ENCODE data around the gene ANK2. TPM values are rescaled to one million over a fixed set of nuclear protein-coding genes. Genes with fewer than 3 reads are reported as not detected.

The ANK2 gene
- total RNA-seq, 2 donors from 2014 or later: 3.5 to 26.0 TPM

DNA sequence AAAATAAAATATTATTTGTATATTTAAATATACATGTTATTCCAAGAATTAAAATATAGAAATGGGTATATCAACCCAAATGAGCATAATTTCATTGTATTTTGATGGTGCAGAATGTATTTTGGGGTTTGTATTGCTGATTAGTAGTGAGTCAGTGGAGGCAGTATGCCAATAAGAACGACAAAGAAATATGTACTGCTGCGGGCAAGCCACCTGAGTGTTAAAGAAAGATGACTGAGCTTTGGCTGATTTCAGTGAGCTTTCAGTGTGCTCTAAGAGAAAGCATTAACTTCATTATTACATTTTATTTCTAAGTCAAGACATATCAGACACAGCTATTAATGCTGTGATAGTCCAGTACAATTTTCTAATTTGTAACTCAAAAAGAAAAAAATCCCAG lies 297.8 kb downstream of the ANK2 start:
- Histone ChIP-seq H3K36me3 (no peaks in the 10 kb centered on the region), H3K27me3 (replicated peaks; ENCODE audit: insufficient read depth) (no peaks in the 10 kb centered on the region), H3K4me1 (replicated peaks) (no peaks in the 10 kb centered on the region), H3K9me3 (no peaks in the 10 kb centered on the region), H3K4me3 (no peak overlapping the region), H3K27ac (no peak overlapping the region)
- intact Hi-C loops (cut with DNase I): no loop called here
- no peak for DNase-seq (ENCODE audit: low spot score)
- TF ChIP-seq POLR2A (IDR thresholded peaks at IDR 0.05) (no peak), POLR2AphosphoS5 (IDR thresholded peaks at IDR 0.05) (no peak)
- TF ChIP-seq, protein P1, sequence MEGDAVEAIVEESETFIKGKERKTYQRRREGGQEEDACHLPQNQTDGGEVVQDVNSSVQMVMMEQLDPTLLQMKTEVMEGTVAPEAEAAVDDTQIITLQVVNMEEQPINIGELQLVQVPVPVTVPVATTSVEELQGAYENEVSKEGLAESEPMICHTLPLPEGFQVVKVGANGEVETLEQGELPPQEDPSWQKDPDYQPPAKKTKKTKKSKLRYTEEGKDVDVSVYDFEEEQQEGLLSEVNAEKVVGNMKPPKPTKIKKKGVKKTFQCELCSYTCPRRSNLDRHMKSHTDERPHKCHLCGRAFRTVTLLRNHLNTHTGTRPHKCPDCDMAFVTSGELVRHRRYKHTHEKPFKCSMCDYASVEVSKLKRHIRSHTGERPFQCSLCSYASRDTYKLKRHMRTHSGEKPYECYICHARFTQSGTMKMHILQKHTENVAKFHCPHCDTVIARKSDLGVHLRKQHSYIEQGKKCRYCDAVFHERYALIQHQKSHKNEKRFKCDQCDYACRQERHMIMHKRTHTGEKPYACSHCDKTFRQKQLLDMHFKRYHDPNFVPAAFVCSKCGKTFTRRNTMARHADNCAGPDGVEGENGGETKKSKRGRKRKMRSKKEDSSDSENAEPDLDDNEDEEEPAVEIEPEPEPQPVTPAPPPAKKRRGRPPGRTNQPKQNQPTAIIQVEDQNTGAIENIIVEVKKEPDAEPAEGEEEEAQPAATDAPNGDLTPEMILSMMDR (IDR thresholded peaks at IDR 0.05): no peak
- WGBS: 40% methylated on average over 2 of the region's 2 CpGs

DNA sequence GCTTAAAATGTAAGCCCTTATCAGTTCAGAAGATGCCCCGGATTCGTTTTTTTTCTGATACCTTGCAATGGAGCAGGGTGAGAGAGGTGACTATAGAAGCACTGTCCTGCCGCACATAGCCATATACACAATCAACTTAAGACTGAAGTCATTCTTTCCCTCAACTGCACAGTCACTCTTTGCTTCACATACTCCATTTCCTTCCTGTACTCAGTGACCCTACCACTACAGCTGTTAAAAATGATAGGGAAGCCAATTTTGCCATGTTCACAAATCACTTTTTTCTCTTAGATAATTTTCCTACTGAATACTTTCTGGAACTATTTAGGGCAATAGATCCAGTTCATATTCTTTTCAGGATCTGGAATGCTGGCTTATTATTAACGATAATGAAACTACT lies 300.0 kb downstream of the ANK2 start:
- Histone ChIP-seq H3K27ac (no peak overlapping the region), H3K36me3 (no peaks in the 10 kb centered on the region), H3K4me3 (no peak overlapping the region), H3K4me1 (replicated peaks) (no peaks in the 10 kb centered on the region), H3K9me3 (no peaks in the 10 kb centered on the region), H3K27me3 (replicated peaks; ENCODE audit: insufficient read depth) (no peaks in the 10 kb centered on the region)
- 86% methylated on average over 4 of the region's 4 CpGs for WGBS
- TF ChIP-seq POLR2A (IDR thresholded peaks at IDR 0.05) (no peak), POLR2AphosphoS5 (IDR thresholded peaks at IDR 0.05) (no peak)
- TF ChIP-seq, protein P1 (IDR thresholded peaks at IDR 0.05): no peak
- intact Hi-C loops (cut with DNase I): no loop called here
- DNase-seq (ENCODE audit: low spot score): no peak

DNA sequence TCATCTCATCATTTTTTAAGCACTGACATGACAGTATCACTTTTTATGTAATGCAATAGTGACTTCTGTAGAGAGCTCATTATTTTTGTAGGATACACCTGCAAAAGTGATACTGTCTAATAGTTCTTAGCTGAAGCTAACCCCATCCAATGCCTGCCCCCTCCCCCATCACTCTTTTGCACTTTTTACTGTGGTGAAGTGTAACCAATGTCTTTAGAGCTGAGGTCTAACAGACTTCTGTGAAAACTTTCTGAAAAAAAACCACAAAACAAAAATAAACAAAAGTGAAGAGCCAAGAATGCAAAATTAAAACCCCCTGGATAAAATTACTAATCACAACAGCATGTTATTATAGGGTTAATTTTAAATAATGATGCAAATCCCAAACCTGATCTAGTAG lies 301.1 kb downstream of the ANK2 start:
- no peaks in the 10 kb centered on the region for H3K4me1 ChIP-seq (replicated peaks)
- H3K9me3 ChIP-seq: no peaks in the 10 kb centered on the region
- TF ChIP-seq POLR2AphosphoS5 (IDR thresholded peaks at IDR 0.05) (no peak), POLR2A (IDR thresholded peaks at IDR 0.05) (no peak)
- TF ChIP-seq, protein P1 (IDR thresholded peaks at IDR 0.05): no peak
- intact Hi-C loops (cut with DNase I): no loop called here
- no peaks in the 10 kb centered on the region for H3K36me3 ChIP-seq
- H3K27ac ChIP-seq: no peak overlapping the region
- no peak for DNase-seq (ENCODE audit: low spot score)
- no peaks in the 10 kb centered on the region for H3K27me3 ChIP-seq (replicated peaks; ENCODE audit: insufficient read depth)
- H3K4me3 ChIP-seq: no peak overlapping the region

DNA sequence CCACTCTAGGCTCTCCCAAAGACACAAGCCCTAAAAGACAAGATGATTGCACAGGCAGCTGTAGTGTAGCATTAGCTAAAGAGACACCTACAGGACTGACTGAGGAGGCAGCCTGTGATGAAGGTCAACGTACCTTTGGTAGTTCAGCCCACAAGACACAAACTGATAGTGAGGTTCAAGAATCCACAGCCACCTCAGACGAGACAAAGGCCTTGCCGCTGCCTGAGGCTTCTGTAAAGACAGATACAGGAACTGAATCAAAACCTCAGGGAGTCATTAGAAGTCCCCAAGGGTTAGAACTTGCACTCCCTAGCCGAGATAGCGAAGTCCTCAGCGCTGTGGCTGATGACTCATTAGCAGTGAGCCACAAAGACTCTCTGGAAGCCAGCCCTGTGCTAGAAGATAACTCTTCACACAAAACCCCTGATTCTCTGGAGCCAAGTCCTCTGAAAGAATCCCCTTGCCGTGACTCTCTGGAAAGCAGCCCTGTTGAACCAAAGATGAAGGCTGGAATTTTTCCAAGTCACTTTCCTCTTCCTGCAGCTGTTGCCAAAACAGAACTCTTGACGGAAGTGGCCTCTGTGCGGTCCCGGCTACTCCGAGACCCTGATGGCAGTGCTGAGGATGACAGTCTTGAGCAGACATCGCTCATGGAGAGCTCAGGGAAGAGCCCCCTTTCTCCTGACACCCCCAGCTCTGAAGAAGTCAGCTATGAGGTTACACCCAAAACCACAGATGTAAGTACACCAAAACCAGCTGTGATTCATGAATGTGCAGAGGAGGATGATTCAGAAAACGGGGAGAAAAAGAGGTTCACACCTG lies 306.3 kb downstream of the ANK2 start:
- H3K27ac ChIP-seq: no peak overlapping the region
- WGBS: 78% methylated on average over 13 of the region's 13 CpGs

More for the DNA sequence above, 306.3 kb downstream of the ANK2 start:
- Histone ChIP-seq H3K9me3 (no peaks in the 10 kb centered on the region), H3K4me1 (replicated peaks) (no peaks in the 10 kb centered on the region), H3K36me3 (no peaks in the 10 kb centered on the region), H3K27me3 (replicated peaks; ENCODE audit: insufficient read depth) (no peaks in the 10 kb centered on the region), H3K4me3 (no peak overlapping the region)
- no peak for DNase-seq (ENCODE audit: low spot score)
- intact Hi-C loops (cut with DNase I): no loop called here
- TF ChIP-seq, protein P1 (IDR thresholded peaks at IDR 0.05): no peak
- TF ChIP-seq POLR2A (IDR thresholded peaks at IDR 0.05): no peak
- no peak for TF ChIP-seq POLR2AphosphoS5 (IDR thresholded peaks at IDR 0.05)
